Measurements from ENCODE around the gene MLF1.
"Not testable (repeated sequence)": the region's sequence is repeated elsewhere in the genome, so short reads cannot be mapped to it uniquely, and the experiment has no call there.

Gene MLF1, protein sequence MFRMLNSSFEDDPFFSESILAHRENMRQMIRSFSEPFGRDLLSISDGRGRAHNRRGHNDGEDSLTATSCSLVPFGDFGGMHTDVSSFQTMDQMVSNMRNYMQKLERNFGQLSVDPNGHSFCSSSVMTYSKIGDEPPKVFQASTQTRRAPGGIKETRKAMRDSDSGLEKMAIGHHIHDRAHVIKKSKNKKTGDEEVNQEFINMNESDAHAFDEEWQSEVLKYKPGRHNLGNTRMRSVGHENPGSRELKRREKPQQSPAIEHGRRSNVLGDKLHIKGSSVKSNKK

DNA sequence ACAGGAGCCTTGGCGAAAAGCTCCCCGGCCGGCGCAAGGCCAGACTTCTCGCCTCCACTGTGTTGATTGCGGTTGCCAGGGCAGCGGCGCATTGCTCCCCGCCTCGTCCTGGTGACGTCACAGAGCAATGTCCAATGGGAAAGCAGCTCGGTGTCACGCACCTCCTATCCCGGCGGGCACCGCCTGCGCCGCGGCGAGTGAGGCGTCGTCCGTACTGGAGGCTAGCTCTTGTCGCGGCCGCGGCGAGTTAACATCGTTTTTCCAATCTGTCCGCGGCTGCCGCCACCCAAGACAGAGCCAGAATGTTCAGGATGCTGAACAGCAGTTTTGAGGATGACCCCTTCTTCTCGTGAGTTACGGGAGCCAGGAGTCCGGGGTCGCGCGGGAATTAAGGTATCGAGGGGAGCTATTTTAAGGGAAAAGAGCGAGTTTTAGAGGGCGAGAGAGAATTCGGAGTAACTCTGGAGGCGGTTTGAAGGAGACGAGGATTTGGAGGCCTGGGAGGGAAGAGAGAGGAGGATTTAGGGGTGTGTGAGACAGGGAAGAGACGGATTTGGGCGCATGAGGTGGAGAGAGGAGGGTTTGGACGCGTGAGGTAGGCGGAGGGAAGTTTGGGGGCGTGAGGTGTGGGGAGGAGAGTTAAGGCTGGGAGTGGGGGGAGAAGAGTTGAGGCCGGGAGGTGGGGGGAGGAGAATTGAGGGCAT is at the start of gene MLF1:
Gene MLF1 (plus strand): TSS at position 196 of the 704 bp plus-strand sequence. CDS start 107 bp downstream, at position 303.
- peak; percentile 95 for DNase-seq

DNA sequence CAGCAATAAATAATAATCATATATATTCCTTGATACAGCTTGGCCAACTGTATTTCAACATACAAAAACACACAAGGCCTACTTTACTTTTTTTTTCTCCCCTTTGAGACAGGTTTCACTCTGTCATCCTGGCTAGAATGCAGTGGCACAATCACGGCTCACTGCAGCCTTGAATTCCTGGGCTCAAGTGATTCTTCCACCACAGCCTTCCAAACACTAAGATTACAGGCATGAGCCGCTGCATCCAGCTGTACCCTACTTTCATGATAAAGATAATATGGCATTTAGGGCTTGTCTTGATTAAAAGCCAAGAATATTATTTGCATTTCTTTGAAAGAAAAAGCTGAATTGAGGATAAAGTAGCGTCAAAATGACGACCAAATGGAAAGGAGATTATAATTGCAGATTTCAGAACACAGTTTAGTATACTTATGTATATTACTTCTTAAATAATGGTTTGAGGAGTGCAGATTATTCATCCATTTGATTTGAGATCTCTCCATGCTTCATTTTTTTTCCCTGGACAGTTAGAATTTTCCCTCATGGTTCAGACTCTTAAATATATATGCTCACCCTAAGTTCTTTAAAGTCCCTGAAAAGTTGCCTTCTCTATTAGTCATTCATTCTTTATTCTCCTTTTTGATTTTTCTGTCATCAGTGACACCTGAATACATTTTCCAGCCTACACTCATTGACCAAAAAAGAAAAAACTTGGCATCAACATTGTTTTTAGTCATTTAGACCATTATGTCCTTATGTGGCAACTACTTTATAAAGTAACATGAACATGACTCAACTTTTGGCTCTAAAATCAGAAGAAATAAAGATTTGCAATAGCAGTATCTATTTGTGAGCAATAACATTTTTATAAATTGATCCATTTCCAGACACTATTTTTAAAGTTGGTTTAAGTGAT is 48.5 kb upstream of the MLF1 start:
- peak; percentile 12 for DNase-seq

DNA sequence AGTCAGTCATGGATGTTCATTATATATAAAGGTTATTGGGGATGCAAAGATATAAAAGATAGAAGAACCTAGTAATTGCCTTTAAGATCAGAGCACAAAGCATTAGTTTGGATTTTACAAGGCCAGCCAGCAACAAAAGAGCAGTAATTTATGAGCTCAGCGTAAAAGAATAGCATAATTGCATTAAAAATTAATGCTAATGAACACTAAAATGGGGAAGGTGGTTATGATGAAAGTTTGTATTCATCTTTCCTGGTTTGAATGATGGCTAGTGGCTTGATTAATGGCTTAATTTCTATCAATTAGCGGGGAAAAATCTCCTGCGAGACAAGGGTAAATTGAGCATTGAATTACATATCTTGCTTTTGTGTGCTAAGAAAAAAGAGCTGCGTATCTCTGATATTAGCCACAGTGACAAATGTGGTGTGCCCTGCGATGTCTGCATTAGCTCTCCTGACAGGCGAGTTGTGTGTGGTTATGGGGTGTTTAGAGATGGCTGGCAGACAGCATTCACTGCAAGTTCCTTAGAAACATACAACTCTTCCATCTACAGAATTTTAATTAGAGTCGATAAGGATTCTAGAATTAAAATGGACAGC is 42.8 kb upstream of the MLF1 start:
- no peak for DNase-seq

DNA sequence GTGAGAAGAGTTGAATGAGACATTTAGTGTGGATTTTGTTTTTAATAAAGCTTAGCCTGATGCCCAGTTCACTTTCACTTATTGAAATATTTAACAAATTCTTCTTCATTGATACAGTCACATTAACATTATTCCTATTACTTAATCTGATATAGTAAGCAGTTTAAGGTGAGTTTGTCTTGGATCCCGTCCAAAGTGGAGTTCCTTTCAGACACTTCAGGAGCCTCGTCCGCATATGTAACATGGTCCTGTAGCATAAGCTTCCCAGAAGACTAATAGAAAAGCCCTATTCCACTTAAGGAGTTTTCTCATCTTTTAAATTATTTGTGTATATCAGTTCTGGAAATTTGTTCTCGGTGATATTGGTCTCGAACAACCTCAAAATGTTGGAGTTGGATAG is 39.7 kb upstream of the MLF1 start:
- no peak for DNase-seq

DNA sequence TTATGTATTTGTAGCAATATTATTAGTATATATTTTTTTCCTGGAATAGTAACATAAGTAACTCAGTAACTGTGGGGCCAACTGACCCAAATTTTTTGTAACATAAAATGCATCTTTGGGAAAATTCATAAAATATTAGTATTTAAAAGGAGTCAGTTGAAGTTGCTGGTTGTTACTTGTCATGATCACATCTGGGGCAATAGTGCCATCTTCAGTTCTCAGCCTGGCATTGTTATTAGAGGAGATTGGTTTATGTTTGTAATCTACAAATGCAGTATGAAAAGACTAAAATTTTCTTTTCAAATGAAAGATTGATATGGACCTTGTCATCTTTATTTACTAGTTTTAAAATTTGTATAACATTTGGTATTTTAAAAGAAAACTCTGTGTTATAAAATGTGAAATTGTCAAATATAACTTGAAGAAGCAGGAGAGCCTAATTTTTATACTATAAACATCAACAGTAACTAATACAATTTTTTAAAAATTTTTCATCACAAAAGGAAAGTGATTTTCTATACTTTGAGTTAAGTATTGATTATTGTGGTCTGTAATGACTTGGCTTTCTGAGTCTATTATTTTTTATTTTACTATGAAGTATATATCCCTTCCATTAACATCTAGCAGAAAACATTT is 38.8 kb upstream of the MLF1 start:
- peak; percentile 55 for DNase-seq

DNA sequence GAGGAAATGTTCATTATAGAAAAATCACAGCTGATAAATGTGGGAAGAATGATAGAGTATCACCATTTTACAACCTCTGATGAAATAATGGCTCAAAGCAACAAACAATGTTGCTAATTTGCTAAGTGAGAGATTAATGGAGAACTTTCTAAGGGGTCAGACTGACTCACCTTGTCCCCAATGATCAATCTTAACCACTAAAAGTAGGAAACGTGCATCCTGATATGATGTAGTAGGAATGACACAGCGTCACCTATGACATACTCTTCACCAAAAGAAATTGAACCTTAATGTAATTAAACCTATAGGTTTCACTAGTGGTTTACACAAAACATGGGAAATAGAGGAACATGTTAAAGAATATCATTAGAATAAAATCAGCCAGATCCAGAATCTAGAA is 35.1 kb upstream of the MLF1 start:
- no peak for DNase-seq

DNA sequence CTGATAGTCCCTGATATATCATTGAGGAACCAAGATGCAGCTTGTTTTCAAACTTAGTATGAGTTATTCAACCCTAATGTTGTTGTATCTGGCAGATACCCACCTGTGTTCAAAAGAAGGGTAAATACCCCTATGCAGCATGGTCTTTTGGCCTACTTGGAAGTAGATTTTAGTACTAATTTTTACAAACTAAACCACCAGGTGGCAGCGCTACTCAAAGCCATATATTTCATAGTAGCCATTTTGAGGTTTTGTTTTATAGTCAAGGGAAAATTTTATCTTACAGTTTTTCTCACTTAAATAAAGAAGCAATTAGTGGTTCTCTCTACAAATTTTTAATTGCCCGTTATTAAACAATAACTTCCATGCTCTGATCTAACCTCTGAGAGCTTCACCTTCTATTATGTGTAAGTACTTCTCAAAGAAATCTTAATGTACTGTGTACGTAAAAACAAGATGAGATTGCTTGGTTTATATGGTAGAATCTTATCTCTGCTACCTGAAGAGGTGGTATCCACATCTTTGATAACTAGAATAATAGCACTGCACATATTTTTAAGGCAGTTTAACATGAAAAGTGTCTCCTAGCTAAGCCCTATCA is 31.5 kb upstream of the MLF1 start:
- DNase-seq: peak; percentile 46

DNA sequence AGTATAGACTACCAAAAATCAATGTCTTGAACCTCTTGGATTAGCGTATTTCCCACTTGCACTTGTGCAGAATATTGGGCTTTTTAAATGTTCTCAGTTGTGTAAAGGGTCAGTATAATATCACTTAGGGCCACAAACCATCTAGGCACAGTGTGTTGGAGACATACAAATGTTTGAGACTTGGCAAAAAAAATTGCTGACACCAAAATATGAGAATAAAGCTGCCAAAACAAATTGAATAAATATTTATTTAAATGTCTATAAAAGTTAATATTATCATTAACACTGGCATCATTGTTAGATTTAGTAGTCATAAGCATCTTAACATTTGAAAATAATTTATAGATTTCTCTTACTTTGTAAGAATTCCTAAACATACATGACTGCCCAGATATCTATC is 30.9 kb upstream of the MLF1 start:
- DNase-seq: no peak

DNA sequence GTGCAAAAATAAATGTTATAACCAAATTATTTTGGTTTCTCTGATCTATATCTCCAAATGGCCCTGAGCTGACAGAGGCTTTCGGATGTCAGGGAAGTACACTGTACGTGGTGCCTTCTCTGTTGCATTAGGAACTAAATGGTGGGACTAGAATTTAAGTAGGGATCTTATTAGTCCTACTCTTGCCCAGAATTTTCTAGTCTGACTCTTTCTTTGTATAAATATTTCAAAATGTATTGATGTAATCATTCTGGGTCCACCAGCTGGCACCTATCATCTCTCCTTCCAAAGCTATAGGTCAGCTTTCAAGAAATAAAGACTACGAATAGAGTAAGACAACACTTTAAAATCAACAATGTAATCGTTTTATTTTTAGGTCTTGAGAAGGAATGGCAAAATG is 22.3 kb upstream of the MLF1 start:
- no peak for DNase-seq

DNA sequence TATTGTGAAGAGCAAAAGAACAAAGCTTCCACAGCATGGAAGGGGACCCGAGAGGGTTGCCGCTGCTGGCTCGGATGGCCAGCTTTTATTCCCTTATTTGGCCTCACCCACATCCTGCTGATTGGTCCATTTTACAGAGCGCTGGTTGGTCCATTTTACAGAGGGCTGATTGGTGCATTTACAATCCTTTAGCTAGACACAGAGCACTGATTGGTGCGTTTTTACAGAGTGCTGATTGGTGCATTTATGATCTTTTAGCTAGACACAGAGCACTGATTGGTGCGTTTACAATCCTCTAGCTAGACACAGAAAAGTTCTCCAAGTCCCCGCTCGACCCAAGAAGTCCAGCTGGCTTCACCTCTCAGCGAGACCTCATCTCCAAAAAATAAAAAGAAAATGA is 21.1 kb upstream of the MLF1 start:
- DNase-seq: not testable (repeated sequence)

DNA sequence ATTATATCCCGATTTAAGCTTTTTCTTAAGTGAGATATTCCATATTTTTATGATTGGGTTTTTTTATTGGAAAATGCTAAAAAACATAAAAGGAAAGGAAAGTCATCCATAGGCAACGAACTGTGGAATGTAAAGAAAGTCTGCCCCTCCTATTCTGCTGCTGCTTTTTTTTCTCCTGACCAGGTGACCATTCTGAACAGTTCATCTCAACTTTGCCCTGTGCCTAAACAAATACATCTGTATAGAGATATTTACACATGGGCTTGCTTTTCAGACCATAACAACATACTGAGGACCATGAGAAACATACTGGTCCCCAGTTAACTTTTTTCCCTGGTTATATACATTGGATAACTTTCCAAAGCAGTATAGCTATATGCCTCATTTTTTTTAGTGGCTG is 18.9 kb upstream of the MLF1 start:
- no peak for DNase-seq

DNA sequence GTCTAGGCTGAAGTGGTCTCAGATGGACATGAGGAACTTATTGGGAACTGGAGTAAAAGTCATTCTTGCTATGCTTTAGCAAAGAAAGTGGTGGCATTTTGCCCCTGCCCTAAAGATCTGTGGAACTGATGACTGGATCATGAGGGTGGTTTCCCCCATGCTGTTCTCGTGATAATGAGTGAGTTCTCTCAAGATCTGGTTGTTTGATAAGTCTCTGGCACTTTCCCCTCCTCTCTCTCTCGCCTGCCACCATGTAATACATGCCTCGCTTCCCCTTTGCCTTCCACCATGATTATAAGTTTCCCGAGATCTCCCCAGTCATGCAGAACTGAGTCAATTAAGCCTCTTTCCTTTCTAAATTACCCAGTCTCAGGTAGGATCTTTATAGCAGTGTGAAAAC is 11.5 kb upstream of the MLF1 start:
- DNase-seq: no peak

DNA sequence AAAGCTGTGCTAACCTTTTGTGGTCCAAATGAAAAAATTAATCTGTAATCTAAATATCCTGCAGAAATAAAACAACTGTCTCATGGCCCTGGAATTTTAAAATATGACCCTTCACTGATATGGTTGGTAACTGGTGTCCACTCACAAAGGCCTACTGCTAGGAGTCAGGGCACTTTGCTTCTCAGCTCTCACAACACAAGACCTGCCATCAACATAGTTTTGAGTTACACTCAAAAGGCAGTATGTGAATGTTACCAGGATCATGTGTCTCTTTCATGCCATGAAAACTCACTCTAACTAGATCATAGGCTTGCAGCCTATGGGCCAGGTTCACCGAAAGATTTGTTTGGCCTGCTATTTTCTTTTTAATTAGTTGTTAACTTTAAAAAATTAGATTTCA is 10.0 kb upstream of the MLF1 start:
- DNase-seq: no peak

DNA sequence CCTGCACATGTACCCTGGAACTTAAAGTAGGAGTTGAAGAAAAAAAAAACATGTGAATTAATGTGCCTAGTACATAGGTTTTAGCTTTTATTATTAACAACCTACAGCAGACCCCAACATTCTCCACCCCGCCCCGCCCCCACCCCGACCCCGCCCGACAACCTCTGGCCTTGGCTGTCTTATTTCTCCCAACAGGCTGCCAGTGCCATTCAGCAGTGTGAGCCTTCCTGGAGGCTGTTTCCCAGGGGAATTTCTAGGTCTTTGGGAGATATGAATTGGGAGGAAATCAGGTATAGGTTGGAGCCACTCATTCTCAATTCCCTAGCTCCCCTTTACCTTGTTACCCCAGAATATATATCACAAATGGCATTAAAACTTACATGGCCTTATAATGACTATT is 8.3 kb upstream of the MLF1 start:
- no peak for DNase-seq

DNA sequence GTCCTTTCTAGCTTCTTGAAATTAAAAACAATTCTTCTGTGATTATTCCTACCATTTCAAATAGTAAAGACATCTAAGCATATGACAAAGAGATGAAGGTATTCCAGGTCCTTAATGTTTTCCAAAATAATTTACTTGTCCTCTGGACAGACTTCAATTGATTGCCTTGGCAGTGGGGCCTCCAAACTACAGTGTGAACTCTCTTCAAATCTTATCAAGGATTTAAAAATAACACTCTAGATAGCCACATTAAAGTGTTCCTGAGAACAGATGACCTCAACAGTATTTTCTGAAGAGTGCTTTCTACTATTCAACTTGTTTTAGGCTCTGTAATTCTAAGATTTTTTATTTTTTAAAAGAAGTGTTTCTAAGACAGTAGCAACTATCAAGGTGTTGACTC is 7.9 kb upstream of the MLF1 start:
- no peak for DNase-seq

DNA sequence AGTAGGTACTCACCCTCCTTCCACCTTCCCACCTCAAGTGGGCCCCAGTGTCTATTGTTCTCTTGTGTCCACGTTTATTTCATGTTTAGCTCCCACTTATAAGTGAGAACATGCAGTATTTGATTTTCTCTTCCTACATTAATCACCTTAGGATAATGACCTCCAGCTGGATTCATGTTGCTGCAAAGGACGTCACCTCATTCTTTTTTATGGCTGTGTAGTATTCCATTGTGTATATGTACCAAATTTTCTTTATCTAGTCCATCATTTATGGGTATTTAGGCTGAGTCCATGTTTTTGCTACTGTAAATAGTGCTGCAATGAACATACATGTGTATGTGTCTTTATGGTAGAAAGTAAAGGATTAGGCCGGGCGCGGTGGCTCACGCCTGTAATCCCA is 5.9 kb upstream of the MLF1 start:
- DNase-seq: no peak

DNA sequence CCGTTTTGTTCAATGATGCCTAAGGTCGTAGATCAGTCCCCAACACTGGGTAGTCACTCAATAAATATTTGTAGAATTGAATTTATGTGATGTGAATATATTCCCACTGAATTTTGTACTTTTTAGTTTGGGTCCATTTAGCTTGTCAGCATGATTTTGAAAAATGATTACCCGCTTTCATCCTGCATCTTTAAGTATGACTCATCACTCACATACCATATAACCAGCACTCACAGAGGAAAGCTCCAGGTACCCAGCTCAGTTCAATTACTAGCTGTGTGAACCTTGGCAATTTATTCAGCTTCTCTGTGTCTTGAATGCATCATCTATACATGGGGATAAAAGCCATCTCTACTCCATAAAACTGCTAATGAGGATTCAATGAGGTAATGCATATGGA is 2.2 kb upstream of the MLF1 start:
- peak; percentile 13 for DNase-seq

DNA sequence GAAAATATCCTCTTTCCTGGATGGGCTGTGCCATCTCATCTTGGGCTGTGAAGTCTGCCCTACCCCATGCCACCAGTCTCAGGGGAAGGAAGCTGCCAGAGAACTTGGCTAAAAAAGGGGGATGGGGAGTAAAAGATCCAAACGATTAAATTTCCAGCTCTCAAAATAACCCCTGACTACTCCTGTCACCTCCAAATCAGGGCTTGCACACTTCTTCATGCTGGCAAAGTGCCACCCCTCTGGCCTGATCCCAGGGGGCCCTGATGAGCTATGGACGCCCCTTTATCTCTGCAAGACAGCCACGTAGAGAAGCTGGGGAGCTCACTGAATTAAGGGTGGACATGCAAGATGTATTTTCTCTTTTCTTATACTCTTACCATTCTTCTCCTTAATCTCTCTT is 1.2 kb upstream of the MLF1 start:
- DNase-seq: no peak

DNA sequence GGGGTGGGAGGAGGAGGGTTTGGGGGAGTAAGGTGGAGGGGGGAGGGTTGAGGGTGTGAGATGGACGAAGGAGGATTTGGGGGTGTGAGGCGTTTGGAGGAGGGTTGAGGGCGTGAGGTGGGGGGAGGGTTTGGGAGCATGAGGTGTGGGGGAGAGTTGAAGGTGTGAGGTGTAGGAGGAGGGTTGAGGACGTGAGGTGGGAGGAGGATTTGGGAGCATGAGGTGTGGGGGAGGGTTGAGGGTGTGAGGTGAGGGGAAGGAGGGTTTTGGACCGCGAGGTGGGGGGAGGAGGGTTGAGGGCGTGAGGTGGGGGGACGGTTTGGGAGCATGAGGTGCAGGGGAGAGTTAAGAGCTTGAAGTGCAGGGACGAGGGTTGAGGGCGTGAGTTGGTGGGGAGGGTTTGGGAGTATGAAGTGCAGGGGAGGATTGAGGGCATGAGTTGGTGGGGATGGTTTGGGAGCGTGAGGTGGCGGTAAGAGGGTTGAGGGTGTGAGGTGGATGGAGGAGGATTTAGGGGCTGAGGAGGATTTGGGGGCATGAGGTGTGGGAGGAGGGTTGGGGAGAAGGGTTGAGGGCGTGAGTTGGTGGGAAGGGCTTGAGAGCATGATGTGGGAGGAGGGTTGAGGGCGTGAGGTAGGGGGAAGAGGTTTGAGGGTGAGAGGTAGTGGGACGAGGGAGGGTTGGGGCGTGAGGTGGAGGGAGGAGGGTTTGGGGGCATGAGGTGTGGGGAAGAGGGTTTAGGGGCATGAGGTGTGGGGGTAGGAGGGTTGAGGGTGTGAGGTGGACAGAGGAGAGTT is 1.2 kb downstream of the MLF1 start:
- no peak for DNase-seq

DNA sequence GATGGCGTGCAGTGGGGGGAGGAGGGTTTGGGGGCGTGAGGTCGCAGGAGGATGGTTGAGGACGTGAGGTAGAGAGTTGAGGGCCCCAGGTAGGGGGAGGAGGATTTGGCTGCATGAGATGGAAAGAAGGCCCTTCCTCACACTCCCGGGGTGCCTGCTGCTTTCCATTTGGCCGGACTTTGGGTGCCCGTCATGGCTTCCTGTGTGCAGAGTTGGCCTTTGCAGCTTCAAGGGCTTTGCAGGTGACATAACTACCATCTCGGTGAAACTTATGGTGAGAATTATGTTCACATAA is 1.7 kb downstream of the MLF1 start:
- no peak for DNase-seq

DNA sequence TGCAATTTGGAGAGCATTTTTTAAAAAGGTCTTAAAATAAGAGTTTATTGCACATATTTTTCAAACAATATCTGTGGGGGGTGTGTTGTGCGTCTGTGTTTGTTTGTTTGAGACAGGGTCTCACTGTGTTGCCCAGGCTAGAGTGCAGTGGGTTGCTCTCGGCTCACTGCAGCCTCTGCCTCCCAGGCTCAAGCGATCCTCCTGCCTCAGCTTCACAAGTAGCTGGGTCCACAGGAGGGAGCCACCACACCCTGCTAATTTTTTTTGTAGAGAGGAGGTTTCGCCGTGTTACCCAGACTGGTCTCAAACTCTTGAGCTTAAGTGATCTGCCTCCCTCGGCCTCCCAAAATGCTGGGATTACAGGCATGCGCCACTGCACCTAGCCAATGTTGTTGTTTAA is 2.7 kb downstream of the MLF1 start:
- DNase-seq: no peak

DNA sequence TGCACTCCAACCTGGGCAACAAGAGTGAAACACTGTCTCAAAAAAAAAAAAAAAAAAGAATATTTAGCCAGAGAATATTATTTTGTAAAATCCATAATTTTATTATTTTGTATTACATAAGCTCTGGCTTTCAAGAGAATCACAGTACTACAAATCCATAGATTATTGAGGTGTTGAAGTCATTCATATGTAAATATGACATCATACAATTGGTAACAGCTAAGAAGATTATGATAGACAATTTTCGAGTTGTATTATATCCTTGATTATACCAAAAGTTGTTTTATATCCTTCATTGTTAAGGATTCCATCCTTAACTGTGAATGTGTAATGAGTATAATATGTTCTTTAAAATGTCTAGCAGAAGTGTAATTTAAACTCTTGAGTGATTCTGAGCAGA is 3.7 kb downstream of the MLF1 start:
- no peak for DNase-seq
